GM12878 (cell line): ENCODE data around the gene DNA2. TPM values are rescaled to one million over a fixed set of nuclear protein-coding genes. Genes with fewer than 3 reads are reported as not detected.

Experiments
- ATAC-seq: fragments of 200-7000 bp; cut with Tn5 transposase; 3 replicates; pipeline ENCODE4 v1.9.1; 2020; ENCODE audit warnings: mild to moderate bottlenecking, moderate library complexity
- BruUV-seq: library from RNA; stranded (reverse); fragments of 400-500 nt; replicated peaks from 2 replicates; lab custom pipeline; 2021; lab: Mats Ljungman, UMichigan
- CTCF ChIA-PET: fragments of 300-600 bp; sonication (Branson Sonifier 250); formaldehyde crosslinking; extraction: SDS; loops from one replicate; lab custom pipeline; 2021; ENCODE audit warnings: inconsistent platforms; lab: Yijun Ruan, JAX
- POLR2A ChIA-PET: fragments of 350-600 bp; formaldehyde crosslinking; extraction: SDS; loops from one replicate; lab custom pipeline; 2021; ENCODE audit warnings: inconsistent platforms; lab: Charles Lee
- RAD21 ChIA-PET: fragments of 300-600 bp; sonication (Branson Sonifier 250); formaldehyde crosslinking; loops from one replicate; lab custom pipeline; 2023; ENCODE audit warnings: antibody characterized with exemption; ENCODE audit not compliant: unreplicated experiment; lab: Charles Lee
- SMC1A ChIA-PET: fragments of 300-600 bp; sonication (Branson Sonifier 250); formaldehyde crosslinking; loops from one replicate; lab custom pipeline; 2023; ENCODE audit not compliant: unreplicated experiment, uncharacterized antibody; lab: Charles Lee
- DNase-seq: peaks from one replicate; pipeline ENCODE4 v3.0.0-alpha.2; 2011; ENCODE audit warnings: low read depth, low spot score
- FAIRE-seq: peaks from 3 replicates; lab custom pipeline; 2011; peaks lifted over from hg19 to GRCh38; lab: Jason Lieb, UNC
- H2AFZ ChIP-seq: 2 replicates; pipeline ENCODE4 v1.6.0; 2011; ENCODE audit warnings: low read depth, low read length, control low read depth; ENCODE audit not compliant: control insufficient read depth
- H3K27ac ChIP-seq: 2 replicates; pipeline ENCODE4 v1.5.1; 2011; ENCODE audit warnings: control low read depth; ENCODE audit not compliant: control insufficient read depth, insufficient read depth
- H3K27me3 ChIP-seq, 2 experiments: replicated peaks in 1 of 2; 2 replicates each; pipeline versions ENCODE4 v1.6.0 to v1.6.1; 2011; ENCODE audit warnings: low read length in 1 of 2; ENCODE audit not compliant: control insufficient read depth in 2 of 2, insufficient read depth in 2 of 2
- H3K36me3 ChIP-seq, 2 experiments: 2 replicates each; pipeline ENCODE4 v1.5.1; 2011; ENCODE audit warnings: low read length in 1 of 2; ENCODE audit not compliant: control insufficient read depth in 2 of 2, insufficient read depth in 2 of 2
- H3K4me1 ChIP-seq: 2 replicates; pipeline ENCODE4 v1.6.1; 2011; ENCODE audit warnings: mild to moderate bottlenecking, low read length, moderate library complexity, mixed read lengths; ENCODE audit not compliant: control insufficient read depth, insufficient read depth
- H3K4me2 ChIP-seq: 2 replicates; pipeline ENCODE4 v1.6.0; 2011; ENCODE audit warnings: control low read depth; ENCODE audit not compliant: control insufficient read depth, insufficient read depth
- H3K4me3 ChIP-seq: fragments of 200-600 bp; sonication (generic); 2 replicates; pipeline ENCODE4 v1.5.1; 2016
- H3K79me2 ChIP-seq: 2 replicates; pipeline ENCODE4 v1.6.0; 2011; ENCODE audit warnings: low read length; ENCODE audit not compliant: control insufficient read depth, insufficient read depth
- H3K9ac ChIP-seq: 2 replicates; pipeline ENCODE4 v1.8.0; 2011; ENCODE audit warnings: low read length, control low read depth, mixed read lengths; ENCODE audit not compliant: control insufficient read depth, insufficient read depth
- H3K9me3 ChIP-seq: replicated peaks from 3 replicates; pipeline ENCODE4 v1.5.1; 2011; ENCODE audit warnings: mild to moderate bottlenecking, low read length; ENCODE audit not compliant: control insufficient read depth, insufficient read depth
- H4K20me1 ChIP-seq: 2 replicates; pipeline ENCODE4 v1.6.0; 2011; ENCODE audit not compliant: control insufficient read depth, insufficient read depth
- BRCA1 ChIP-seq: IDR thresholded peaks from 2 replicates; pipeline ENCODE4 v1.6.1; 2011; ENCODE audit warnings: low read depth, low read length, improper control_type of control experiment
- CBFB ChIP-seq: IDR thresholded peaks from 2 replicates; pipeline ENCODE4 v1.6.1; 2016; ENCODE audit warnings: antibody characterized with exemption, low read depth
- IRF4 ChIP-seq: IDR thresholded peaks from 2 replicates; pipeline ENCODE4 v1.6.1; 2011; ENCODE audit warnings: low read depth, low read length
- MEF2A ChIP-seq: IDR thresholded peaks from 2 replicates; pipeline ENCODE4 v1.6.1; 2011; ENCODE audit warnings: low read depth, mild to moderate bottlenecking, low read length, moderate library complexity; ENCODE audit not compliant: insufficient read depth
- MTA3 ChIP-seq: IDR thresholded peaks from 2 replicates; pipeline ENCODE4 v1.6.1; 2012; ENCODE audit warnings: low read length, inconsistent platforms, borderline replicate concordance
- NRF1 ChIP-seq: conservative IDR thresholded peaks from 2 replicates; pipeline ENCODE4 v1.6.1; 2011; ENCODE audit warnings: mild to moderate bottlenecking, low read depth, low read length, improper control_type of control experiment
- POLR2AphosphoS5 ChIP-seq: IDR thresholded peaks from 2 replicates; pipeline ENCODE4 v1.6.1; 2011; ENCODE audit warnings: mild to moderate bottlenecking, low read length, inconsistent platforms
- RFX5 ChIP-seq: IDR thresholded peaks from 2 replicates; pipeline ENCODE4 v1.6.1; 2011; ENCODE audit warnings: low read depth, low read length, improper control_type of control experiment
- SPI1 ChIP-seq: IDR thresholded peaks from 2 replicates; pipeline ENCODE4 v1.6.1; 2011; ENCODE audit warnings: low read depth, mild to moderate bottlenecking, low read length, moderate library complexity, borderline replicate concordance; ENCODE audit not compliant: insufficient read depth
- STAT1 ChIP-seq: fragments of 450-650 bp; conservative IDR thresholded peaks from 2 replicates; pipeline ENCODE4 v1.6.1; 2014; ENCODE audit warnings: antibody characterized with exemption, mild to moderate bottlenecking
- ZBTB40 ChIP-seq: fragments of 450-650 bp; IDR thresholded peaks from 2 replicates; pipeline ENCODE4 v1.6.1; 2016; ENCODE audit warnings: mild to moderate bottlenecking, moderate library complexity, borderline replicate concordance
- WGBS: methylation state at CpG from one replicate; pipeline ENCODE4 v1.1.6; 2016; ENCODE audit warnings: low lambda C conversion rate; ENCODE audit not compliant: insufficient replicate concordance, insufficient coverage; ENCODE audit errors: missing lambda C conversion rate; 5-methylcytosine and 5-hydroxymethylcytosine counted together
- in situ Hi-C: fragments of 300-500 bp; cut with MboI; formaldehyde crosslinking; loops from 9 replicates; pipeline ENCODE4 v1.14.3; 2018; ENCODE audit warnings: mixed read lengths
- intact Hi-C: fragments of 100-400 bp; cut with micrococcal nuclease; formaldehyde crosslinking; loops from one replicate; pipeline ENCODE4 v1.14.2; 2022; ENCODE audit not compliant: unreplicated experiment
- polyA plus RNA-seq, 11 experiments: library from polyadenylated mRNA; depleted of rRNA in 4 of 11; unstranded in 6 of 11; stranded (reverse) in 5 of 11; fragments of >200 nt; fragmentation: Nextera tagmentation in 4 of 11; fragmentation: Illumina TruSeq in 1 of 11; extraction: Ambion mirVana in 4 of 11; extraction: Trizol in 1 of 11; gene quantifications; 1 replicate in 1 of 11; 2 replicates in 10 of 11; pipeline versions ENCODE4 v1.2.1 to v1.2.3, GENCODE V29; 2011 to 2016; ENCODE audit warnings: inconsistent platforms in 2 of 11, missing spikeins in 2 of 11, low read depth in 1 of 11
- total RNA-seq, 4 experiments: library from RNA; depleted of rRNA in 3 of 4; stranded (reverse); fragments of >200 nt in 3 of 4; fragmentation: Illumina TruSeq in 1 of 4; extraction: Trizol in 1 of 4; gene quantifications; 2 replicates each; pipeline versions ENCODE4 v1.2.1 to v1.2.3, GENCODE V29; 2013 to 2021
- TF ChIP-seq, protein P1 (sequence below): fragments of 450-650 bp; IDR thresholded peaks from 2 replicates; pipeline ENCODE4 v1.6.1; 2016; ENCODE audit warnings: mild to moderate bottlenecking

The DNA2 gene
- total and polyA plus RNA-seq, 10 of the 15 experiments (the other 5 are each of a cell fraction or from before 2014, with no cell fraction given) = 17.7 to 41.8 (median 28.4) TPM

DNA sequence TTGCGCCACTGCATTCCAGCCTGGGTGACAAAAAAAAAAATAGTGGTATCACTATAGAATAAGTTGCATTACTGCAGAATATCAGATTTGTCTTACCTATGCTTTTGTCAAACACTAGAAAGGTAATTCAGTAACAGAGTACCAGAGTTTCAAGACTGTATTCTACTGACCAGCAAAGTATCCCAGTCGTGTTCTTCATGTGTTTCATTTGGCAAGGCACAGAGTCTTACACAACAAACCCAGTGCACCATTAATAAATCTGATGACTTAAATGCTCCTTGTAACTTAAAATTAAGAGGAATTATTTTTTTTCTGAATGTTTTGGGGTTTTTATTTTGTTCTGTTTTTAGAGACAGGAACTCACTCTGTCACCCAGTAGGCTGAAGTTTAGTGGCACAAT is 104.7 kb downstream of the DNA2 start:
- intact Hi-C loops = no loop called here
- TF ChIP-seq MTA3 = no peak
- no peak for TF ChIP-seq SPI1
- TF ChIP-seq IRF4 = no peak
- TF ChIP-seq MEF2A = no peak
- TF ChIP-seq BRCA1 = no peak
- no peak for TF ChIP-seq CBFB
- no peak for TF ChIP-seq POLR2AphosphoS5
- no peak overlapping the region for H2AFZ ChIP-seq
- CTCF ChIA-PET = no interaction called here
- no peak overlapping the region for H3K9ac ChIP-seq
- no peak overlapping the region for H3K27ac ChIP-seq
- SMC1A ChIA-PET = no interaction called here
- H3K4me3 ChIP-seq = no peak overlapping the region
- peaks cover 0 to 8% of the 10 kb centered on the region in 2 experiments; a peak in 2 of 4 replicates for H3K36me3 ChIP-seq
- 96% methylated on average over 2 of the region's 2 CpGs for WGBS
- DNase-seq (no peak), ATAC-seq (no peak), FAIRE-seq (no peak)
- POLR2A ChIA-PET = no interaction called here
- BruUV-seq = no TSS peak
- H3K79me2 ChIP-seq = no peaks in the 10 kb centered on the region
- RAD21 ChIA-PET = no interaction called here
- H3K27me3 ChIP-seq = no peaks in the 10 kb centered on the region
- H3K4me2 ChIP-seq = no peak overlapping the region
- no peaks in the 10 kb centered on the region for H3K4me1 ChIP-seq
- in situ Hi-C loops = no loop called here
- no peaks in the 10 kb centered on the region for H4K20me1 ChIP-seq
- H3K9me3 ChIP-seq = peaks cover 6% of the 10 kb centered on the region; the same call in 2 of the 3 replicates

DNA sequence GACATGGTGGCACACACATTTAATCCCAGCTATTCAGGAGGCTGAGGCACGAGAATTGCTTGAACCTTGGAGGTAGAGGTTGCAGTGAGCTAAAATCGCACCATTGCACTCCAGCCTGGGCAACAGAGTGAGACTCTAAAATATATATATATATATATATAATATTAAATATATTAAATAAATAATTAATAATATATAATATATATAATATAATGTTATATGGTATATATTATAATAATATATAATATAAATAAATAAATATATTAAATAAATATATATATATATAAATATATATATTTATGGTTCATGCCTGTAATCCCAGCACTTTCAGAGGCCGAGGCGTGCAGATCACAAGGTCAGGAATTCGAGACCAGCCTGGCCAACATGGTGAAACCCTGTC is 105.2 kb downstream of the DNA2 start:
- no TSS peak for BruUV-seq
- Histone ChIP-seq H2AFZ (no peak overlapping the region), H3K4me2 (no peak overlapping the region), H4K20me1 (no peaks in the 10 kb centered on the region), H3K9me3 (peaks cover 1% of the 10 kb centered on the region; the same call in 2 of the 3 replicates), H3K4me3 (no peak overlapping the region), H3K4me1 (no peaks in the 10 kb centered on the region), H3K27ac (no peak overlapping the region), H3K9ac (no peak overlapping the region), H3K79me2 (no peaks in the 10 kb centered on the region), H3K36me3 (peaks cover 0 to 3% of the 10 kb centered on the region in 2 experiments; a peak in 2 of 4 replicates), H3K27me3 (no peaks in the 10 kb centered on the region)
- SMC1A ChIA-PET = no interaction called here
- no peak for DNase-seq
- RAD21 ChIA-PET = no interaction called here
- FAIRE-seq = no peak
- WGBS = 98% methylated on average over 5 of the region's 5 CpGs
- in situ Hi-C loops = no loop called here
- CTCF ChIA-PET = no interaction called here
- POLR2A ChIA-PET = no interaction called here
- intact Hi-C loops = no loop called here
- ATAC-seq = no peak
- TF ChIP-seq RFX5 = no peak
- no peak for TF ChIP-seq STAT1
- TF ChIP-seq, protein P1, sequence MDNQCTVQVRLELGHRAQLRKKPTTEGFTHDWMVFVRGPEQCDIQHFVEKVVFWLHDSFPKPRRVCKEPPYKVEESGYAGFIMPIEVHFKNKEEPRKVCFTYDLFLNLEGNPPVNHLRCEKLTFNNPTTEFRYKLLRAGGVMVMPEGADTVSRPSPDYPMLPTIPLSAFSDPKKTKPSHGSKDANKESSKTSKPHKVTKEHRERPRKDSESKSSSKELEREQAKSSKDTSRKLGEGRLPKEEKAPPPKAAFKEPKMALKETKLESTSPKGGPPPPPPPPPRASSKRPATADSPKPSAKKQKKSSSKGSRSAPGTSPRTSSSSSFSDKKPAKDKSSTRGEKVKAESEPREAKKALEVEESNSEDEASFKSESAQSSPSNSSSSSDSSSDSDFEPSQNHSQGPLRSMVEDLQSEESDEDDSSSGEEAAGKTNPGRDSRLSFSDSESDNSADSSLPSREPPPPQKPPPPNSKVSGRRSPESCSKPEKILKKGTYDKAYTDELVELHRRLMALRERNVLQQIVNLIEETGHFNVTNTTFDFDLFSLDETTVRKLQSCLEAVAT = no peak
- TF ChIP-seq NRF1 = no peak
- no peak for TF ChIP-seq ZBTB40
